Measurements from ENCODE around the gene MDM2.

- TF ChIP-seq, protein P1, sequence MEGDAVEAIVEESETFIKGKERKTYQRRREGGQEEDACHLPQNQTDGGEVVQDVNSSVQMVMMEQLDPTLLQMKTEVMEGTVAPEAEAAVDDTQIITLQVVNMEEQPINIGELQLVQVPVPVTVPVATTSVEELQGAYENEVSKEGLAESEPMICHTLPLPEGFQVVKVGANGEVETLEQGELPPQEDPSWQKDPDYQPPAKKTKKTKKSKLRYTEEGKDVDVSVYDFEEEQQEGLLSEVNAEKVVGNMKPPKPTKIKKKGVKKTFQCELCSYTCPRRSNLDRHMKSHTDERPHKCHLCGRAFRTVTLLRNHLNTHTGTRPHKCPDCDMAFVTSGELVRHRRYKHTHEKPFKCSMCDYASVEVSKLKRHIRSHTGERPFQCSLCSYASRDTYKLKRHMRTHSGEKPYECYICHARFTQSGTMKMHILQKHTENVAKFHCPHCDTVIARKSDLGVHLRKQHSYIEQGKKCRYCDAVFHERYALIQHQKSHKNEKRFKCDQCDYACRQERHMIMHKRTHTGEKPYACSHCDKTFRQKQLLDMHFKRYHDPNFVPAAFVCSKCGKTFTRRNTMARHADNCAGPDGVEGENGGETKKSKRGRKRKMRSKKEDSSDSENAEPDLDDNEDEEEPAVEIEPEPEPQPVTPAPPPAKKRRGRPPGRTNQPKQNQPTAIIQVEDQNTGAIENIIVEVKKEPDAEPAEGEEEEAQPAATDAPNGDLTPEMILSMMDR (IDR thresholded peaks at IDR 0.05), result no peak
- no peak for TF ChIP-seq POLR2A (IDR thresholded peaks at IDR 0.05)
These were observed 85.2 kb downstream of the MDM2 start for GRCh38 chr12:68893201-68893600.

Measured in esophagus squamous epithelium (tissue), 4 donors.